Liver (tissue), 9 donors: ENCODE results near the gene RECQL. TPM values are rescaled to one million over a fixed set of nuclear protein-coding genes. Genes with fewer than 3 reads are reported as not detected.

Experiments
- DNase-seq: peaks from one replicate; pipeline ENCODE4 v3.0.0-alpha.2; 2017; ENCODE audit warnings: low spot score
- H3K27ac ChIP-seq, 2 donors: one replicate each; pipeline ENCODE4 v1.7.0; 2013; ENCODE audit warnings: inconsistent platforms in 2 of 2, low read length in 2 of 2, control low read depth in 1 of 2, low read depth in 1 of 2, mild to moderate bottlenecking in 1 of 2
- H3K27me3 ChIP-seq, 4 donors: one replicate each; pipeline versions ENCODE4 v1.6.1 to v1.7.0; 2013; ENCODE audit warnings: low read length in 3 of 4, inconsistent platforms in 1 of 4, mild to moderate bottlenecking in 1 of 4, moderate library complexity in 1 of 4; ENCODE audit not compliant: control insufficient read depth in 4 of 4, insufficient read depth in 4 of 4
- H3K36me3 ChIP-seq, 4 donors: one replicate each; pipeline versions ENCODE4 v1.6.1 to v1.7.0; 2013; ENCODE audit warnings: low read length in 3 of 4, mild to moderate bottlenecking in 3 of 4, low read depth in 1 of 4, moderate library complexity in 1 of 4; ENCODE audit not compliant: control insufficient read depth in 4 of 4, insufficient read depth in 3 of 4
- H3K4me1 ChIP-seq, 4 donors: one replicate each; pipeline versions ENCODE4 v1.6.1 to v1.7.0; 2013; ENCODE audit warnings: low read length in 3 of 4, mild to moderate bottlenecking in 3 of 4, moderate library complexity in 1 of 4; ENCODE audit not compliant: control insufficient read depth in 4 of 4, insufficient read depth in 4 of 4
- H3K4me3 ChIP-seq, 3 donors: one replicate each; pipeline versions ENCODE4 v1.6.1 to v1.7.0; 2013; ENCODE audit warnings: low read length in 3 of 3, control low read depth in 1 of 3, low read depth in 1 of 3, mild to moderate bottlenecking in 1 of 3
- H3K9ac ChIP-seq, 2 donors: one replicate each; pipeline ENCODE4 v1.7.0; 2013; ENCODE audit warnings: low read length in 2 of 2, mild to moderate bottlenecking in 2 of 2, moderate library complexity in 2 of 2, control low read depth in 1 of 2, low read depth in 1 of 2
- H3K9me3 ChIP-seq, 4 donors: one replicate each; pipeline versions ENCODE4 v1.6.1 to v1.7.0; 2013; ENCODE audit warnings: low read length in 3 of 4; ENCODE audit not compliant: control insufficient read depth in 4 of 4
- CTCF ChIP-seq: fragments of 150-350 bp; IDR thresholded peaks from 2 replicates; pipeline ENCODE4 v1.5.1; 2017; ENCODE audit warnings: improper control_type of control experiment, low read depth, low read length; ENCODE audit not compliant: missing input control
- EGR1 ChIP-seq, 2 donors: IDR thresholded peaks; 2 replicates each; pipeline ENCODE4 v1.6.1; 2016 to 2018; ENCODE audit warnings: antibody characterized with exemption in 2 of 2, low read depth in 2 of 2
- FOXA1 ChIP-seq: IDR thresholded peaks from 2 replicates; pipeline ENCODE4 v1.6.1; 2016; ENCODE audit warnings: antibody characterized with exemption
- FOXA2 ChIP-seq: IDR thresholded peaks from 2 replicates; pipeline ENCODE4 v1.6.1; 2016; ENCODE audit warnings: antibody characterized with exemption
- GABPA ChIP-seq, 2 donors: IDR thresholded peaks in 1 of 2; conservative IDR thresholded peaks in 1 of 2; 2 replicates each; pipeline ENCODE4 v1.6.1; 2016; ENCODE audit warnings: antibody characterized with exemption in 2 of 2, mild to moderate bottlenecking in 1 of 2, moderate library complexity in 1 of 2
- HNF4A ChIP-seq, 2 donors: conservative IDR thresholded peaks; 2 replicates each; pipeline ENCODE4 v1.6.1; 2016; ENCODE audit warnings: antibody characterized with exemption in 2 of 2, mild to moderate bottlenecking in 2 of 2
- HNF4G ChIP-seq: IDR thresholded peaks from 2 replicates; pipeline ENCODE4 v1.6.1; 2016; ENCODE audit warnings: antibody characterized with exemption
- JUND ChIP-seq, 2 donors: IDR thresholded peaks; 2 replicates each; pipeline ENCODE4 v1.6.1; 2016; ENCODE audit warnings: antibody characterized with exemption in 2 of 2
- NR2F2 ChIP-seq: IDR thresholded peaks from 2 replicates; pipeline ENCODE4 v1.6.1; 2016; ENCODE audit warnings: antibody characterized with exemption
- RAD21 ChIP-seq, 2 donors: IDR thresholded peaks; 2 replicates each; pipeline ENCODE4 v1.6.1; 2016; ENCODE audit warnings: antibody characterized with exemption in 2 of 2, mild to moderate bottlenecking in 2 of 2
- RXRA ChIP-seq, 2 donors: IDR thresholded peaks; 2 replicates each; pipeline ENCODE4 v1.6.1; 2017 to 2018; ENCODE audit warnings: antibody characterized with exemption in 2 of 2, mild to moderate bottlenecking in 1 of 2
- SP1 ChIP-seq: IDR thresholded peaks from 2 replicates; pipeline ENCODE4 v1.6.1; 2018; ENCODE audit warnings: antibody characterized with exemption, mild to moderate bottlenecking
- TAF1 ChIP-seq: conservative IDR thresholded peaks from 2 replicates; pipeline ENCODE4 v1.6.1; 2016; ENCODE audit warnings: antibody characterized with exemption, mild to moderate bottlenecking
- YY1 ChIP-seq: IDR thresholded peaks from 2 replicates; pipeline ENCODE4 v1.6.1; 2016; ENCODE audit warnings: antibody characterized with exemption, mild to moderate bottlenecking
- WGBS: extraction: QIAGEN DNeasy Blood & Tissue Kit; methylation state at CpG from one replicate; pipeline ENCODE4 v1.1.7; 2013; 5-methylcytosine and 5-hydroxymethylcytosine counted together
- polyA plus RNA-seq, 2 donors: library from polyadenylated mRNA; stranded (reverse) in 1 of 2; unstranded in 1 of 2; fragments of 200-250 nt in 1 of 2; fragments of >200 nt in 1 of 2; fragmentation: Nextera tagmentation in 1 of 2; extraction: Ambion mirVana in 1 of 2; gene quantifications; one replicate each; pipeline versions ENCODE4 v1.2.1 to v1.2.3, GENCODE V29; 2013 to 2015
- total RNA-seq, 2 donors: library from RNA; depleted of rRNA; stranded (reverse); fragments of >200 nt; gene quantifications; one replicate each; pipeline ENCODE4 v1.2.3, GENCODE V29; 2014
- TF ChIP-seq, protein P1 (sequence below): IDR thresholded peaks from 2 replicates; pipeline ENCODE4 v1.6.1; 2016; ENCODE audit warnings: antibody characterized with exemption
- TF ChIP-seq, protein P2 (sequence below): IDR thresholded peaks from 2 replicates; pipeline ENCODE4 v1.6.1; 2016; ENCODE audit warnings: antibody characterized with exemption, mild to moderate bottlenecking
- TF ChIP-seq, protein P3 (sequence below): IDR thresholded peaks from 2 replicates; pipeline ENCODE4 v1.6.1; 2016; ENCODE audit warnings: antibody characterized with exemption
- TF ChIP-seq, protein P4 (sequence below): IDR thresholded peaks from 2 replicates; pipeline ENCODE4 v1.6.1; 2016; ENCODE audit warnings: antibody characterized with exemption
- donor health status: healthy.
- donor health status: healthy.
- donor health status: healthy.
- donor health status: healthy.
- donor health status: healthy.

RECQL gene
- total and polyA plus RNA-seq, 4 donors = 5.8 to 20.1 (median 12.0) TPM

GRCh38 chr12:21547437-21547836 lies 46.0 kb upstream of the RECQL start:
- Histone ChIP-seq H3K4me3 (no peak overlapping the region), H3K9me3 (no peaks in the 10 kb centered on the region), H3K9ac (no peak overlapping the region), H3K27ac (no peak overlapping the region), H3K4me1 (no peaks in the 10 kb centered on the region), H3K36me3 (peaks cover 0 to 11% (median 6%) of the 10 kb centered on the region in 4 donors), H3K27me3 (no peaks in the 10 kb centered on the region)
- TF ChIP-seq FOXA1 (no peak), YY1 (no peak), HNF4G (no peak), JUND (IDR thresholded peaks at IDR 0.05) (no peak), CTCF (no peak), SP1 (no peak), RXRA (IDR thresholded peaks at IDR 0.05) (no peak), EGR1 (IDR thresholded peaks at IDR 0.05; ENCODE audit: low read depth in 2 of 2) (no peak), HNF4A (conservative IDR thresholded peaks at IDR 0.05) (no peak)
- TF ChIP-seq, protein P1, sequence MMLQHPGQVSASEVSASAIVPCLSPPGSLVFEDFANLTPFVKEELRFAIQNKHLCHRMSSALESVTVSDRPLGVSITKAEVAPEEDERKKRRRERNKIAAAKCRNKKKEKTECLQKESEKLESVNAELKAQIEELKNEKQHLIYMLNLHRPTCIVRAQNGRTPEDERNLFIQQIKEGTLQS = no peak
- TF ChIP-seq, protein P2, sequence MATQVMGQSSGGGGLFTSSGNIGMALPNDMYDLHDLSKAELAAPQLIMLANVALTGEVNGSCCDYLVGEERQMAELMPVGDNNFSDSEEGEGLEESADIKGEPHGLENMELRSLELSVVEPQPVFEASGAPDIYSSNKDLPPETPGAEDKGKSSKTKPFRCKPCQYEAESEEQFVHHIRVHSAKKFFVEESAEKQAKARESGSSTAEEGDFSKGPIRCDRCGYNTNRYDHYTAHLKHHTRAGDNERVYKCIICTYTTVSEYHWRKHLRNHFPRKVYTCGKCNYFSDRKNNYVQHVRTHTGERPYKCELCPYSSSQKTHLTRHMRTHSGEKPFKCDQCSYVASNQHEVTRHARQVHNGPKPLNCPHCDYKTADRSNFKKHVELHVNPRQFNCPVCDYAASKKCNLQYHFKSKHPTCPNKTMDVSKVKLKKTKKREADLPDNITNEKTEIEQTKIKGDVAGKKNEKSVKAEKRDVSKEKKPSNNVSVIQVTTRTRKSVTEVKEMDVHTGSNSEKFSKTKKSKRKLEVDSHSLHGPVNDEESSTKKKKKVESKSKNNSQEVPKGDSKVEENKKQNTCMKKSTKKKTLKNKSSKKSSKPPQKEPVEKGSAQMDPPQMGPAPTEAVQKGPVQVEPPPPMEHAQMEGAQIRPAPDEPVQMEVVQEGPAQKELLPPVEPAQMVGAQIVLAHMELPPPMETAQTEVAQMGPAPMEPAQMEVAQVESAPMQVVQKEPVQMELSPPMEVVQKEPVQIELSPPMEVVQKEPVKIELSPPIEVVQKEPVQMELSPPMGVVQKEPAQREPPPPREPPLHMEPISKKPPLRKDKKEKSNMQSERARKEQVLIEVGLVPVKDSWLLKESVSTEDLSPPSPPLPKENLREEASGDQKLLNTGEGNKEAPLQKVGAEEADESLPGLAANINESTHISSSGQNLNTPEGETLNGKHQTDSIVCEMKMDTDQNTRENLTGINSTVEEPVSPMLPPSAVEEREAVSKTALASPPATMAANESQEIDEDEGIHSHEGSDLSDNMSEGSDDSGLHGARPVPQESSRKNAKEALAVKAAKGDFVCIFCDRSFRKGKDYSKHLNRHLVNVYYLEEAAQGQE = no peak
- no peak for DNase-seq
- WGBS = 91% methylated on average over 1 of the region's 1 CpG

DNA sequence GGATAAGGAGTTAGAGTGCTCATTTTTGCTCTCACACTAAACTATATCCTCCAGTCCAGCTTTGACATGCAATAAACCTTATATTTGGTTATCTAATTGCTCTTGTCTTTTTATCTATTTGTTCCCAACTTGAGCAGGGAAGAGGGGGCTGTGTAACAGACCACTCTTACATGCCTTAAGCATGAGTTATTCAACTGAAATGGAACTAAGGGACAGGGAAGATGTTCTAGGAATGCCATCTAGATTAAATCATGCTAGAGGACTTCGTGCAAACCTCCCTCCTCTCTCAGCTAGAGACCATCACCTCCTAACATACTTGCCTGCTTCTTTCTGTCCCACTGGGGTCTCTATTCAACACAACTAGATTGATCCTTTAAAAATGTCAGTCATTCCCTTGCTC lies 45.3 kb upstream of the RECQL start:
- WGBS = 0% methylated on average over 1 of the region's 1 CpG
- Histone ChIP-seq H3K36me3 (peaks cover 0 to 13% (median 5%) of the 10 kb centered on the region in 4 donors), H3K27ac (no peak overlapping the region), H3K9ac (no peak overlapping the region), H3K4me1 (no peaks in the 10 kb centered on the region), H3K9me3 (no peaks in the 10 kb centered on the region), H3K27me3 (no peaks in the 10 kb centered on the region), H3K4me3 (no peak overlapping the region)
- no peak for DNase-seq
- TF ChIP-seq, protein P3, sequence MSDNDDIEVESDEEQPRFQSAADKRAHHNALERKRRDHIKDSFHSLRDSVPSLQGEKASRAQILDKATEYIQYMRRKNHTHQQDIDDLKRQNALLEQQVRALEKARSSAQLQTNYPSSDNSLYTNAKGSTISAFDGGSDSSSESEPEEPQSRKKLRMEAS = no peak
- no peak for TF ChIP-seq TAF1
- no peak for TF ChIP-seq EGR1 (IDR thresholded peaks at IDR 0.05; ENCODE audit: low read depth in 2 of 2)
- no peak for TF ChIP-seq GABPA (IDR thresholded peaks at IDR 0.05 in 1 of 2, conservative IDR thresholded peaks at IDR 0.05 in 1 of 2)
- TF ChIP-seq RXRA (IDR thresholded peaks at IDR 0.05) = no peak
- TF ChIP-seq, protein P1 = no peak
- no peak for TF ChIP-seq HNF4G
- TF ChIP-seq, protein P2 = no peak
- TF ChIP-seq, protein P4, sequence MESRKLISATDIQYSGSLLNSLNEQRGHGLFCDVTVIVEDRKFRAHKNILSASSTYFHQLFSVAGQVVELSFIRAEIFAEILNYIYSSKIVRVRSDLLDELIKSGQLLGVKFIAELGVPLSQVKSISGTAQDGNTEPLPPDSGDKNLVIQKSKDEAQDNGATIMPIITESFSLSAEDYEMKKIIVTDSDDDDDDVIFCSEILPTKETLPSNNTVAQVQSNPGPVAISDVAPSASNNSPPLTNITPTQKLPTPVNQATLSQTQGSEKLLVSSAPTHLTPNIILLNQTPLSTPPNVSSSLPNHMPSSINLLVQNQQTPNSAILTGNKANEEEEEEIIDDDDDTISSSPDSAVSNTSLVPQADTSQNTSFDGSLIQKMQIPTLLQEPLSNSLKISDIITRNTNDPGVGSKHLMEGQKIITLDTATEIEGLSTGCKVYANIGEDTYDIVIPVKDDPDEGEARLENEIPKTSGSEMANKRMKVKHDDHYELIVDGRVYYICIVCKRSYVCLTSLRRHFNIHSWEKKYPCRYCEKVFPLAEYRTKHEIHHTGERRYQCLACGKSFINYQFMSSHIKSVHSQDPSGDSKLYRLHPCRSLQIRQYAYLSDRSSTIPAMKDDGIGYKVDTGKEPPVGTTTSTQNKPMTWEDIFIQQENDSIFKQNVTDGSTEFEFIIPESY = no peak
- TF ChIP-seq HNF4A (conservative IDR thresholded peaks at IDR 0.05) = no peak
- TF ChIP-seq JUND (IDR thresholded peaks at IDR 0.05) = no peak
- no peak for TF ChIP-seq NR2F2
- no peak for TF ChIP-seq FOXA2
- no peak for TF ChIP-seq RAD21 (IDR thresholded peaks at IDR 0.05)
- no peak for TF ChIP-seq FOXA1
- no peak for TF ChIP-seq YY1
